Measurements from ENCODE around the gene RIPOR1. TPM values are rescaled to one million over a fixed set of nuclear protein-coding genes. Genes with fewer than 3 reads are reported as not detected.
"Not testable (repeated sequence)": the region's sequence is repeated elsewhere in the genome, so short reads cannot be mapped to it uniquely, and the experiment has no call there.

Gene RIPOR1
- total and polyA plus RNA-seq, 9 donors, result 20.2 to 59.5 (median 50.0) TPM

DNA sequence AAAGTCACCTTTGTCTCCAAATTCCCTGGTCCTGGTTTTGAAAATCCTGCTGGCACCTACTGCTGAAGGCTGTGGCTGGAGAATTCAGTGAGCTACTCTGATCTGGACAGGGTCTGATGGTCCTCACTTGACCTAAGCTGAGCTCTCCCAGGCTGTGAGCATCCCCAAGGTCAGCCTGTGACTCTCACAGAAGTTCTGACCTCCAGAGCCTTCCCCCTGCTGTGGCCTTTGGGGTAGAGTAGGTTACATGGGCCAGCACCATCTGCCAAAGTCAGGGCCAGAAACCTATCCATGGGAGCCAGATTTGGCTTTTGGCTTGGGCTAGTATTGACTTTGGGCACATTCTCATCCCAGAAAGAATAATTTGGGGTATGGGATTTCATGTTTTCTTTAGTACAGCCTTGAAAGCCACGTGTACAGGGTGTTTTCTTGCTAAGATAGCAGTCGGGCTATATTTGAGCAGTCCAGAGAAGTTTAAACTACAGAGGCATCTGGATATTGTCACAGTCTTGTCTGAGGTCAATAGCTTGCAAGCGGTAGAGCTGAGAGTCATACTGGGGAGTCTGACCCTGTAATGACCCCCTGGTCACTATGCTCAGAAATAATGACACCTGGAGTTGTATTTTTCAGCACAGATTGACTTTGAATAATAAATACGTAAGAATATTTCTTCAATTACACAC, 39.1 kb upstream of the RIPOR1 start:
- Histone ChIP-seq H3K9me3 (replicated peaks; ENCODE audit: control insufficient read depth, low read depth, low read length) (no peaks in the 10 kb centered on the region), H3K4me3 (ENCODE audit: low read length) (no peak overlapping the region), H3K36me3 (ENCODE audit: control insufficient read depth, insufficient read depth, low read length) (peaks cover 13% of the 10 kb centered on the region), H3K4me1 (ENCODE audit: control insufficient read depth, insufficient read depth, low read length) (peaks cover 4% of the 10 kb centered on the region), H3K27ac (ENCODE audit: low read length) (peak overlapping the region; percentile 9), H3K27me3 (ENCODE audit: control insufficient read depth, insufficient read depth, low read length) (no peaks in the 10 kb centered on the region)
- WGBS (ENCODE audit: insufficient coverage), result 24% methylated on average over 2 of the region's 4 CpGs
- no peak for DNase-seq

DNA sequence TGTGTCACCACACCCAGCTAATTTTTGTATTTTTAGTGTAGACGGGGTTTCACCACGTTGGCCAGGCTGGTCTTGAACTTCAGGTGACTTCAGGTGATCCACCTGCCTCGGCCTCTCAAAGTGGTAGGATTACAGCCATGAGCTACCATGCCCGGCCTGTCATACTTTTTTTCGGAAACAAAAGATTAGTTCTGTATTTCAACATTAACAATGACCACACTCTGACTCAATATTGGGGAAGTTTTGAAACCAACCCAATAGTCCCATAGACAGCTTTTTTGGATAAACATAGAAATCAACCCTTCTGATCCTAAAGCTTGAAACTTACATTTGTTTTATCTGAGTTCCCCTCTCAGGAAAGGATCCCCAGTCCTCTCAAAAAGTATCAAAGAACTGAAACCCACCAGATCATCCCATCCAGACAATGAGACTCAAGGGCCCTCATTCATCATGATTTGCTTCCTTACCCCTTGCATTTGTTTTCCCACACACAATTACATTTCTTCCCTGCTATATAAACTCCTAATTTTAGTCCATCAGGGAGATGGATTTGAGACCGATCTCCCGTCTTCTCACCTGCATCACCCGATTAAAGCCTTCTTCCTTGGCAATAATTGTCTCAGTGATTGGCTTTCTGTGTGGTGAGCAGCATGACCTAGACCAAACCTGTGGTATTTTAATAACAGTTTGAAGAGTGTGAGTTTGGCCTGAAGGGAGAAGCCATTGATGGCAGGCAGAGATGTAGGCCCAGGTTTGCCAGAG, 38.1 kb upstream of the RIPOR1 start:
- Histone ChIP-seq H3K4me3 (ENCODE audit: low read length) (no peak overlapping the region), H3K27me3 (ENCODE audit: control insufficient read depth, insufficient read depth, low read length) (no peaks in the 10 kb centered on the region)

GRCh38 chr16:67499106-67499505, 29.5 kb upstream of the RIPOR1 start:
- Histone ChIP-seq H3K36me3 (ENCODE audit: control insufficient read depth, insufficient read depth, low read length) (peaks cover 3% of the 10 kb centered on the region), H3K27ac (ENCODE audit: low read length) (no peak overlapping the region), H3K4me1 (ENCODE audit: control insufficient read depth, insufficient read depth, low read length) (peaks cover 8% of the 10 kb centered on the region), H3K4me3 (ENCODE audit: low read length) (no peak overlapping the region), H3K27me3 (ENCODE audit: control insufficient read depth, insufficient read depth, low read length) (no peaks in the 10 kb centered on the region), H3K9me3 (replicated peaks; ENCODE audit: control insufficient read depth, low read depth, low read length) (no peaks in the 10 kb centered on the region)
- WGBS (ENCODE audit: insufficient coverage), result 9% methylated on average over 4 of the region's 4 CpGs
- DNase-seq, result peak; percentile 79

More for the DNA sequence above, 38.1 kb upstream of the RIPOR1 start:
- H3K4me1 ChIP-seq (ENCODE audit: control insufficient read depth, insufficient read depth, low read length), result peaks cover 4% of the 10 kb centered on the region
- peak; percentile 28 for DNase-seq
- peaks cover 10% of the 10 kb centered on the region for H3K36me3 ChIP-seq (ENCODE audit: control insufficient read depth, insufficient read depth, low read length)
- peak overlapping the region; percentile 7 for H3K27ac ChIP-seq (ENCODE audit: low read length)
- WGBS (ENCODE audit: insufficient coverage), result 94% methylated on average over 3 of the region's 8 CpGs
- no peaks in the 10 kb centered on the region for H3K9me3 ChIP-seq (replicated peaks; ENCODE audit: control insufficient read depth, low read depth, low read length)

DNA sequence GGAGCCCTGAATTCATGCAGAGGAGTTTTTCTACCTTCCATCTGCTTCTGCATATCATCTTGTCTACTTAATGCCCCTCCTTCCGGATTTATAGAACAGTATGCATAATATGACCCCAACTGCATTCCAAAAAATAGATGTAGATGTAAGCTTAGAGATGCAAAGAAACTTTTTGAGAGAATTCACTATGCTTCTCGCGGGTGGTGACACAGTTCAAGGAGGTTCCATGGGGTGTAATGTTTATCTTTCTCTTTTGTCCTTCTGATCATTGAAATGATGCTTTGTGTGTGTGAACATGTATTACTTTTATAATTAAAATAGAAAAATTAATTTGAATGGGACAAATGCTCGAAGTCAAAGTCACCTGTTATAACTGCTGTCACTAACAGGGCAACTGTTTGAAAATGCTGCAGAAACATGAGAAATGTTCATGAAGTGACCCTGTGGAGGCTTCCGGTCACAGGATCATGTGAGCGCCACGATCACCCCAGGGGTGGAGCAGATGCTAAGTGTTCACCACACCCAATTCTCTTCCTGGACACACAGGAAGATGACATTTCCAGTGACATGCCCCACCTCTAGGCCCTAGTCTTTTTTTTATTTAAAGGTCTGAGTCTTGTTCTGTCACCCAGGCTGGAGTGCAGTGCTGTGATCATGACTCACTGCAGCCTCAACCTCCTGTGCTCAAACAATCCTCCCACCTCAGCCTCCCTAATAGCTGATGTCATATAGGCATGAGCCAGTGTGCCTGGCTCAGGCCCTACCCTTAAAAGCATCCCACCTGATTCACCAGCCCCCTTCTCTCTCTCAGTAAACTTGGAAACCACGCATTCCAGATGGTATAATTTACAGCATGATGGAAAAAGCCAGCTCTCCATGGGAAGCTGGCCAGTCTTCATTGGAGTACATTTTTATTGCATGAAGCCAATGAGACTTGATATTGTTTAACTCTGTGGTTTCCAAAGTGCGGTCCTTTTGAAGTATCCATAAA, 24.3 kb upstream of the RIPOR1 start:
- H3K9me3 ChIP-seq (replicated peaks; ENCODE audit: control insufficient read depth, low read depth, low read length), result no peaks in the 10 kb centered on the region
- peak overlapping the region; percentile 29 for H3K27ac ChIP-seq (ENCODE audit: low read length)
- 95% methylated on average over 2 of the region's 9 CpGs for WGBS (ENCODE audit: insufficient coverage)
- H3K4me1 ChIP-seq (ENCODE audit: control insufficient read depth, insufficient read depth, low read length), result peaks cover 9% of the 10 kb centered on the region
- no peaks in the 10 kb centered on the region for H3K36me3 ChIP-seq (ENCODE audit: control insufficient read depth, insufficient read depth, low read length)
- DNase-seq, result peak; percentile 56
- H3K27me3 ChIP-seq (ENCODE audit: control insufficient read depth, insufficient read depth, low read length), result no peaks in the 10 kb centered on the region
- H3K4me3 ChIP-seq (ENCODE audit: low read length), result no peak overlapping the region

- Histone ChIP-seq H3K4me3 (ENCODE audit: low read length) (no peak overlapping the region), H3K27me3 (ENCODE audit: control insufficient read depth, insufficient read depth, low read length) (no peaks in the 10 kb centered on the region), H3K36me3 (ENCODE audit: control insufficient read depth, insufficient read depth, low read length) (no peaks in the 10 kb centered on the region), H3K27ac (ENCODE audit: low read length) (no peak overlapping the region), H3K4me1 (ENCODE audit: control insufficient read depth, insufficient read depth, low read length) (peaks cover 7% of the 10 kb centered on the region), H3K9me3 (replicated peaks; ENCODE audit: control insufficient read depth, low read depth, low read length) (no peaks in the 10 kb centered on the region)
- WGBS (ENCODE audit: insufficient coverage), result 40% methylated on average over 2 of the region's 8 CpGs
- DNase-seq, result no peak
Measured at GRCh38 chr16:67506468-67506867, 22.2 kb upstream of the RIPOR1 start.

- H3K27ac ChIP-seq (ENCODE audit: low read length), result no peak overlapping the region
- no peaks in the 10 kb centered on the region for H3K9me3 ChIP-seq (replicated peaks; ENCODE audit: control insufficient read depth, low read depth, low read length)
- no peaks in the 10 kb centered on the region for H3K27me3 ChIP-seq (ENCODE audit: control insufficient read depth, insufficient read depth, low read length)
- no peak for DNase-seq
- no peaks in the 10 kb centered on the region for H3K36me3 ChIP-seq (ENCODE audit: control insufficient read depth, insufficient read depth, low read length)
- WGBS (ENCODE audit: insufficient coverage), result 87% methylated on average over 3 of the region's 4 CpGs
- peaks cover 7% of the 10 kb centered on the region for H3K4me1 ChIP-seq (ENCODE audit: control insufficient read depth, insufficient read depth, low read length)
- H3K4me3 ChIP-seq (ENCODE audit: low read length), result no peak overlapping the region
Measured at GRCh38 chr16:67509016-67509415, 19.6 kb upstream of the RIPOR1 start.

- H3K9me3 ChIP-seq (replicated peaks; ENCODE audit: control insufficient read depth, low read depth, low read length); H3K27ac ChIP-seq (ENCODE audit: low read length); H3K4me1 ChIP-seq (ENCODE audit: control insufficient read depth, insufficient read depth, low read length); H3K4me3 ChIP-seq (ENCODE audit: low read length); H3K36me3 ChIP-seq (ENCODE audit: control insufficient read depth, insufficient read depth, low read length); H3K27me3 ChIP-seq (ENCODE audit: control insufficient read depth, insufficient read depth, low read length); DNase-seq: not testable (repeated sequence)
- WGBS (ENCODE audit: insufficient coverage), result no CpG with 5 or more reads among the region's 1 CpG
Measured at GRCh38 chr16:67513892-67514291, 14.7 kb upstream of the RIPOR1 start.

- Histone ChIP-seq H3K36me3 (ENCODE audit: control insufficient read depth, insufficient read depth, low read length) (no peaks in the 10 kb centered on the region), H3K27ac (ENCODE audit: low read length) (no peak overlapping the region), H3K4me3 (ENCODE audit: low read length) (no peak overlapping the region), H3K4me1 (ENCODE audit: control insufficient read depth, insufficient read depth, low read length) (no peaks in the 10 kb centered on the region), H3K9me3 (replicated peaks; ENCODE audit: control insufficient read depth, low read depth, low read length) (no peaks in the 10 kb centered on the region), H3K27me3 (ENCODE audit: control insufficient read depth, insufficient read depth, low read length) (no peaks in the 10 kb centered on the region)
- peak; percentile 89 for DNase-seq
- WGBS (ENCODE audit: insufficient coverage), result 13% methylated on average over 6 of the region's 8 CpGs
Measured at GRCh38 chr16:67514382-67514828, 14.2 kb upstream of the RIPOR1 start.

- Histone ChIP-seq H3K9me3 (replicated peaks; ENCODE audit: control insufficient read depth, low read depth, low read length) (no peaks in the 10 kb centered on the region), H3K36me3 (ENCODE audit: control insufficient read depth, insufficient read depth, low read length) (no peaks in the 10 kb centered on the region), H3K27ac (ENCODE audit: low read length) (no peak overlapping the region), H3K27me3 (ENCODE audit: control insufficient read depth, insufficient read depth, low read length) (no peaks in the 10 kb centered on the region), H3K4me3 (ENCODE audit: low read length) (no peak overlapping the region), H3K4me1 (ENCODE audit: control insufficient read depth, insufficient read depth, low read length) (peaks cover 5% of the 10 kb centered on the region)
- 28% methylated on average over 2 of the region's 12 CpGs for WGBS (ENCODE audit: insufficient coverage)
- DNase-seq, result no peak
Measured at GRCh38 chr16:67516296-67517154, 12.1 kb upstream of the RIPOR1 start.
